Osteocyte (in vitro differentiated cells): ENCODE measurements around the gene HSFX4. TPM values are rescaled to one million over a fixed set of nuclear protein-coding genes. Genes with fewer than 3 reads are reported as not detected.
"Not testable (repeated sequence)": the region's sequence is repeated elsewhere in the genome, so short reads cannot be mapped to it uniquely, and the experiment has no call there.

Source experiments
- DNase-seq: peaks from one replicate; pipeline ENCODE4 v3.0.0; 2021; ENCODE audit warnings: mixed read lengths; ENCODE audit not compliant: unreplicated experiment; ENCODE audit errors: extremely low spot score
- H3K27ac Mint-ChIP-seq: one replicate; pipeline ENCODE4 v1.8.0; 2021; ENCODE audit warnings: mild to moderate bottlenecking, mixed read lengths; ENCODE audit not compliant: unreplicated experiment
- H3K27me3 Mint-ChIP-seq: one replicate; pipeline ENCODE4 v1.8.0; 2021; ENCODE audit warnings: mixed read lengths; ENCODE audit not compliant: unreplicated experiment
- H3K36me3 Mint-ChIP-seq: one replicate; pipeline ENCODE4 v1.8.0; 2021; ENCODE audit warnings: mixed read lengths; ENCODE audit not compliant: unreplicated experiment
- H3K4me1 Mint-ChIP-seq: one replicate; pipeline ENCODE4 v1.8.0; 2021; ENCODE audit warnings: mixed read lengths; ENCODE audit not compliant: unreplicated experiment
- H3K4me3 Mint-ChIP-seq: one replicate; pipeline ENCODE4 v1.8.0; 2021; ENCODE audit warnings: mild to moderate bottlenecking, moderate library complexity, mixed read lengths; ENCODE audit not compliant: unreplicated experiment
- H3K9me3 Mint-ChIP-seq: one replicate; pipeline ENCODE4 v1.8.0; 2021; ENCODE audit warnings: mixed read lengths; ENCODE audit not compliant: unreplicated experiment
- total RNA-seq: library from RNA; stranded (reverse); gene quantifications from 2 replicates; pipeline ENCODE4 v1.2.1, GENCODE V29; 2021
- TF ChIP-seq, protein P1 (sequence below): fragments of 200-600 bp; sonication (generic); IDR thresholded peaks from 2 replicates; pipeline ENCODE4 v1.5.0; 2021; ENCODE audit warnings: antibody characterized with exemption, mild to moderate bottlenecking, moderate library complexity

The HSFX4 gene
- total RNA-seq, 1 donor from 2014 or later = not detected

DNA sequence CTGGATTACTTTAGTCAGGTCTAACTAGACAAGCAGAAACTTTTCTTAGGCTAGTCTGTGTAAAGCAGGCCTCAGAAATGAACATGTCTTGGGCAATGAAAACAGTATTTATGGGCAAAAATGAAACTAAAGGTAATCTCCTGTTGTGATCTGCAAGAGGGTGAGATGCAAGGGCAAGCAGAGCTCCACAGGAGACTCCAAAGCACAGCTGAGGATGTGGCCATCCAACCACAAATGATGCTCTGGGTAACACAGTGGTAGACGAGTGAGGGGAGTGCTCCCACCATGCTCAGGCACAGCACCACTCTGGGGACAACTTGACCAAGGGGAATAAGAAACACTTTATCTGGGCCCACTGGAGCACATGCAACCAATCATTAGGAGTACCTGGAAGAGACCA, 738 bp upstream of the HSFX4 start:
- H3K4me3 Mint-ChIP-seq, H3K27ac Mint-ChIP-seq, H3K36me3 Mint-ChIP-seq, H3K9me3 Mint-ChIP-seq, H3K27me3 Mint-ChIP-seq, DNase-seq, H3K4me1 Mint-ChIP-seq: not testable (repeated sequence)

DNA sequence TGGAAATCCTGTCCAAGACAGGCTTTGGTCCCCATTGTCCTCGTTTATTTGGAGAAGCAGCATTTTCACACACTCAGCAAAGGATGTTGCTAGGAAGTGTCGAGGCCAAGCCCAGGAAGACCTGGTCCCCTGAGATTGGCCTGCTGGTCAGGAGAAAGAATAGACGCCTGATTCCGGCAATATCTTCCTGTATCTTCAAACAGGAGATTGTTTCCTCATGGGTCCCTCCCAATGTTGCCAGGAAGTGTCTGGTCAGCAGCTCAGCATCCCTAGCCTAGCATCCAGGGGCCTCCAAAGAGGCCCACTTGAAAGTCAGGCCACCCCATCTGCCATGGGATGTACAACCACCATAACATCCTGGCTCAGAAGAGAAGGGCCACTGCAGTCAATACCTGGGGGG, 2.0 kb downstream of the HSFX4 start:
- not testable (repeated sequence) for H3K4me1 Mint-ChIP-seq, H3K27ac Mint-ChIP-seq, H3K27me3 Mint-ChIP-seq, DNase-seq, H3K36me3 Mint-ChIP-seq, H3K4me3 Mint-ChIP-seq, H3K9me3 Mint-ChIP-seq

- not testable (repeated sequence) for H3K27ac Mint-ChIP-seq, DNase-seq, H3K27me3 Mint-ChIP-seq, H3K36me3 Mint-ChIP-seq, H3K4me1 Mint-ChIP-seq, H3K4me3 Mint-ChIP-seq, H3K9me3 Mint-ChIP-seq
Observed at GRCh38 chrX:149932150-149932549, 2.8 kb downstream of the HSFX4 start.

GRCh38 chrX:149932970-149933369, 3.6 kb downstream of the HSFX4 start:
- not testable (repeated sequence) for DNase-seq, H3K4me3 Mint-ChIP-seq, H3K36me3 Mint-ChIP-seq, H3K27ac Mint-ChIP-seq, H3K9me3 Mint-ChIP-seq, H3K4me1 Mint-ChIP-seq, H3K27me3 Mint-ChIP-seq

GRCh38 chrX:149933547-149933946, 4.2 kb downstream of the HSFX4 start:
- not testable (repeated sequence) for H3K27me3 Mint-ChIP-seq, H3K4me1 Mint-ChIP-seq, DNase-seq, H3K36me3 Mint-ChIP-seq, H3K4me3 Mint-ChIP-seq, H3K27ac Mint-ChIP-seq, H3K9me3 Mint-ChIP-seq

DNA sequence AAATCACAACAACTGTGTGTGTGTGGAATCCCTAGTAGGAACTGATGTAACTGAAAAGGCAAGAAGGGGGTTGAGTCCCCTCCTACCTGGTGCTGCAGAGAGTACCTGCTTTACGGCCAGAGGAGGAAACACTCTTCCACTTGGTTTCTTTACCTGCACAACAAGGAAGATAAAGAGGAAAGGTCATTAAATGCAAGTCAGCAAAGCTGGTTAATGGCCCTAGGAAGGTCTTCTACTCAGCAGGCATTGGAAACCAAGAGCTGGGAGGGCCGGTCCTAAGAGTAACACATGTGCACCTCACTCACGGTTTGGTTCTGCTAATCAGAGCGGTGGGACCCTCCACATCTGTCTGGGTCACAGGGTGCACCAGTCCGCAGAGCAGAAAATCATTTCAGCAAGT, 8.0 kb downstream of the HSFX4 start:
- H3K27me3 Mint-ChIP-seq, H3K9me3 Mint-ChIP-seq, DNase-seq, H3K4me1 Mint-ChIP-seq, H3K36me3 Mint-ChIP-seq: not testable (repeated sequence)
- Mint-ChIP-seq H3K4me3 (peak overlapping the region; percentile 84), H3K27ac (peak overlapping the region; percentile 100)

DNA sequence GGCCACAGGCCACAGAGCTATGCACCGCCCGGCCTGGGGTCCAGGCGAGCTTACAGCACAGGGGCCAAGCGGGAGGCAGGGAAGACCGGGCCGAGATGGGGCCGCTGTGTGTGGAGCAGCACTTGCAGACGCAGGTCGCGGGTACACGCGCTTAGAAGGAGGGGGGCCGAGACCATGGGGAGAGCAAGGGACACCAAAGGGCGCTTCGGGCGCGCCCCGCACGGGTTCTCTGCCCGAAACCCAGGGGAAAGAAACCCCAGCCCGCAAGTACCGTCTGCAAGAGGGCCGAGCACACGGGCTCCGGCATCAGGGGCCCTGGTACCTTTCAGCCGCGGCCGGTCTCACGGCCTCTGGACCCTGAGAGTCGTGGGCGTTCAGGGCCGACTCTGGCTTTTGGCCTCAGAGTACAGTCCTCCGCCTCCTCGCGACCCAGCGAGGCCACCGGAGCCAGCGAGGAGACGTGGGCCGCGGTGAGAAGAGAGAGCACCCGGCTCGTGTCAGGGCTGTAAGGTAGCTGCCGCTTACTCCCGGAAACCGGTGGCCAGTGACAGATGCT, 8.6 kb downstream of the HSFX4 start:
- TF ChIP-seq, protein P1, sequence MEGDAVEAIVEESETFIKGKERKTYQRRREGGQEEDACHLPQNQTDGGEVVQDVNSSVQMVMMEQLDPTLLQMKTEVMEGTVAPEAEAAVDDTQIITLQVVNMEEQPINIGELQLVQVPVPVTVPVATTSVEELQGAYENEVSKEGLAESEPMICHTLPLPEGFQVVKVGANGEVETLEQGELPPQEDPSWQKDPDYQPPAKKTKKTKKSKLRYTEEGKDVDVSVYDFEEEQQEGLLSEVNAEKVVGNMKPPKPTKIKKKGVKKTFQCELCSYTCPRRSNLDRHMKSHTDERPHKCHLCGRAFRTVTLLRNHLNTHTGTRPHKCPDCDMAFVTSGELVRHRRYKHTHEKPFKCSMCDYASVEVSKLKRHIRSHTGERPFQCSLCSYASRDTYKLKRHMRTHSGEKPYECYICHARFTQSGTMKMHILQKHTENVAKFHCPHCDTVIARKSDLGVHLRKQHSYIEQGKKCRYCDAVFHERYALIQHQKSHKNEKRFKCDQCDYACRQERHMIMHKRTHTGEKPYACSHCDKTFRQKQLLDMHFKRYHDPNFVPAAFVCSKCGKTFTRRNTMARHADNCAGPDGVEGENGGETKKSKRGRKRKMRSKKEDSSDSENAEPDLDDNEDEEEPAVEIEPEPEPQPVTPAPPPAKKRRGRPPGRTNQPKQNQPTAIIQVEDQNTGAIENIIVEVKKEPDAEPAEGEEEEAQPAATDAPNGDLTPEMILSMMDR = no peak
- peaks cover 4% of the 10 kb centered on the region for H3K4me1 Mint-ChIP-seq
- H3K36me3 Mint-ChIP-seq = peaks cover 4% of the 10 kb centered on the region
- peak overlapping the region; percentile 84 for H3K4me3 Mint-ChIP-seq
- no peak for DNase-seq
- H3K27me3 Mint-ChIP-seq = no peaks in the 10 kb centered on the region
- H3K27ac Mint-ChIP-seq = peak overlapping the region; percentile 100
- H3K9me3 Mint-ChIP-seq = no peaks in the 10 kb centered on the region

- peaks cover 4% of the 10 kb centered on the region for H3K36me3 Mint-ChIP-seq
- H3K27ac Mint-ChIP-seq = peak within 1 kb of the TSS; percentile 100
- H3K9me3 Mint-ChIP-seq = no peaks in the 10 kb centered on the region
- H3K27me3 Mint-ChIP-seq = no peaks in the 10 kb centered on the region
- peaks cover 4% of the 10 kb centered on the region for H3K4me1 Mint-ChIP-seq
- H3K4me3 Mint-ChIP-seq = peak within 1 kb of the TSS; percentile 84
- TF ChIP-seq, protein P1 = peak; percentile 59
- peak; percentile 97 for DNase-seq
Observed at GRCh38 chrX:149938427-149938880, 9.1 kb downstream of the HSFX4 start, which contains the start of gene EOLA2. Gene EOLA2, minus strand, starts transcription at chrX:149938491. Its CDS starts 4,617 bp downstream, at chrX:149933874.
